Upper lobe of left lung (tissue), 4 donors: Measurements from ENCODE around the gene FBXL22.

Experiments
- CTCF ChIP-seq, 6 experiments: fragments of 450-650 bp in 4 of 6; fragments of 200-600 bp in 2 of 6; sonication (generic) in 2 of 6; IDR thresholded peaks; one replicate each; pipeline ENCODE4 v1.5.1; 2016 to 2019; ENCODE audit warnings: antibody characterized with exemption in 6 of 6
- POLR2A ChIP-seq, 4 donors: fragments of 450-650 bp; IDR thresholded peaks; one replicate each; pipeline ENCODE4 v1.5.1; 2016 to 2017; ENCODE audit warnings: antibody characterized with exemption in 4 of 4, mild to moderate bottlenecking in 2 of 4

GRCh38 chr15:63587527-63587926, 9.7 kb upstream of the FBXL22 start:
- no peak for TF ChIP-seq CTCF (IDR thresholded peaks at IDR 0.05)
- TF ChIP-seq POLR2A (IDR thresholded peaks at IDR 0.05), result no peak
